Effector memory CD4-positive, alpha-beta T cell (primary cell): ENCODE data around the gene OTULIN.

Source experiments
- DNase-seq, 3 donors: peaks; one replicate each; pipeline ENCODE4 v3.0.0-alpha.2; 2020
- H3K27ac ChIP-seq: 2 replicates; pipeline ENCODE4 v1.7.0; 2013; ENCODE audit warnings: mild to moderate bottlenecking, low read length, moderate library complexity; ENCODE audit not compliant: insufficient read depth, poor library complexity, severe bottlenecking
- H3K27me3 ChIP-seq: replicated peaks from 2 replicates; pipeline ENCODE4 v1.7.0; 2013; ENCODE audit warnings: mild to moderate bottlenecking, low read length; ENCODE audit not compliant: insufficient read depth, control insufficient read depth, poor library complexity, severe bottlenecking
- H3K36me3 ChIP-seq: 2 replicates; pipeline ENCODE4 v1.7.0; 2013; ENCODE audit warnings: mild to moderate bottlenecking, low read length, moderate library complexity; ENCODE audit not compliant: control insufficient read depth, insufficient read depth
- H3K4me1 ChIP-seq: 2 replicates; pipeline ENCODE4 v1.7.0; 2013; ENCODE audit warnings: low read length, mild to moderate bottlenecking; ENCODE audit not compliant: control insufficient read depth, insufficient read depth, poor library complexity, severe bottlenecking
- H3K4me3 ChIP-seq: 2 replicates; pipeline ENCODE4 v1.7.0; 2013; ENCODE audit warnings: low read length, low read depth, mild to moderate bottlenecking; ENCODE audit not compliant: insufficient read depth, poor library complexity, severe bottlenecking
- H3K9me3 ChIP-seq: 2 replicates; pipeline ENCODE4 v1.7.0; 2013; ENCODE audit warnings: mild to moderate bottlenecking, low read length, moderate library complexity; ENCODE audit not compliant: control insufficient read depth

Gene OTULIN

GRCh38 chr5:14655146-14655741 lies 9.3 kb upstream of the OTULIN start:
- Histone ChIP-seq H3K4me3 (no peak overlapping the region), H3K27ac (no peak overlapping the region), H3K36me3 (no peaks in the 10 kb centered on the region), H3K27me3 (no peaks in the 10 kb centered on the region), H3K4me1 (peaks cover 3% of the 10 kb centered on the region), H3K9me3 (no peaks in the 10 kb centered on the region)
- DNase-seq = no peak

GRCh38 chr5:14656898-14657297 lies 7.6 kb upstream of the OTULIN start:
- DNase-seq = no peak
- Histone ChIP-seq H3K4me1 (peaks cover 3% of the 10 kb centered on the region), H3K27ac (no peak overlapping the region), H3K4me3 (no peak overlapping the region), H3K36me3 (no peaks in the 10 kb centered on the region), H3K27me3 (no peaks in the 10 kb centered on the region), H3K9me3 (no peaks in the 10 kb centered on the region)

- no peak overlapping the region for H3K27ac ChIP-seq
- no peaks in the 10 kb centered on the region for H3K27me3 ChIP-seq
- H3K9me3 ChIP-seq = no peaks in the 10 kb centered on the region
- H3K4me1 ChIP-seq = peaks cover 12% of the 10 kb centered on the region
- DNase-seq = no peak
- H3K36me3 ChIP-seq = no peaks in the 10 kb centered on the region
- H3K4me3 ChIP-seq = no peak overlapping the region
Observed at GRCh38 chr5:14659821-14660607, 4.5 kb upstream of the OTULIN start.

GRCh38 chr5:14660833-14661232 lies 3.7 kb upstream of the OTULIN start:
- H3K4me3 ChIP-seq = no peak overlapping the region
- peaks cover 15% of the 10 kb centered on the region for H3K4me1 ChIP-seq
- no peaks in the 10 kb centered on the region for H3K27me3 ChIP-seq
- no peaks in the 10 kb centered on the region for H3K36me3 ChIP-seq
- H3K27ac ChIP-seq = no peak overlapping the region
- no peaks in the 10 kb centered on the region for H3K9me3 ChIP-seq
- no peak for DNase-seq

GRCh38 chr5:14662721-14663260 lies 1.7 kb upstream of the OTULIN start:
- Histone ChIP-seq H3K27ac (no peak overlapping the region), H3K4me3 (peak overlapping the region; percentile 67), H3K36me3 (no peaks in the 10 kb centered on the region), H3K27me3 (no peaks in the 10 kb centered on the region), H3K4me1 (peaks cover 32% of the 10 kb centered on the region), H3K9me3 (no peaks in the 10 kb centered on the region)
- DNase-seq = no peak

- DNase-seq = no peak
- no peaks in the 10 kb centered on the region for H3K27me3 ChIP-seq
- peaks cover 37% of the 10 kb centered on the region for H3K4me1 ChIP-seq
- H3K4me3 ChIP-seq = peak overlapping the region; percentile 67
- H3K9me3 ChIP-seq = no peaks in the 10 kb centered on the region
- no peaks in the 10 kb centered on the region for H3K36me3 ChIP-seq
- H3K27ac ChIP-seq = peak overlapping the region; percentile 85
Observed at GRCh38 chr5:14663734-14664269, 716 bp upstream of the OTULIN start.

- H3K9me3 ChIP-seq = no peaks in the 10 kb centered on the region
- no peaks in the 10 kb centered on the region for H3K27me3 ChIP-seq
- H3K36me3 ChIP-seq = no peaks in the 10 kb centered on the region
- no peak for DNase-seq
- peak overlapping the region; percentile 85 for H3K27ac ChIP-seq
- peaks cover 37% of the 10 kb centered on the region for H3K4me1 ChIP-seq
- peak overlapping the region; percentile 67 for H3K4me3 ChIP-seq
Observed at GRCh38 chr5:14665101-14665822, 744 bp downstream of the OTULIN start.

GRCh38 chr5:14665949-14666348 lies 1.4 kb downstream of the OTULIN start:
- H3K27ac ChIP-seq = peak overlapping the region; percentile 85

GRCh38 chr5:14666357-14666756 lies 1.8 kb downstream of the OTULIN start:
- no peaks in the 10 kb centered on the region for H3K9me3 ChIP-seq
- peak overlapping the region; percentile 22 for H3K4me3 ChIP-seq
- H3K27me3 ChIP-seq = no peaks in the 10 kb centered on the region
- H3K36me3 ChIP-seq = no peaks in the 10 kb centered on the region
- H3K4me1 ChIP-seq = peaks cover 45% of the 10 kb centered on the region
- peak overlapping the region; percentile 85 for H3K27ac ChIP-seq
- DNase-seq = no peak

More at GRCh38 chr5:14665949-14666348, 1.4 kb downstream of the OTULIN start:
- H3K27me3 ChIP-seq = no peaks in the 10 kb centered on the region
- peak overlapping the region; percentile 67 for H3K4me3 ChIP-seq
- H3K4me1 ChIP-seq = peaks cover 41% of the 10 kb centered on the region
- no peaks in the 10 kb centered on the region for H3K9me3 ChIP-seq
- no peaks in the 10 kb centered on the region for H3K36me3 ChIP-seq
- peak; percentile 29 to 39 (median 38) for DNase-seq
